OCI-LY7 (cell line): Measurements from ENCODE around the gene INPP5A. TPM values are rescaled to one million over a fixed set of nuclear protein-coding genes. Genes with fewer than 3 reads are reported as not detected.
"Not testable (repeated sequence)": the region's sequence is repeated elsewhere in the genome, so short reads cannot be mapped to it uniquely, and the experiment has no call there.

ENCODE experiments used
- BruUV-seq: library from RNA; stranded (reverse); fragments of 400-500 nt; replicated peaks from 2 replicates; lab custom pipeline; 2021; lab: Mats Ljungman, UMichigan
- CTCF ChIA-PET: fragments of 300-600 bp; sonication (Branson Sonifier 250); formaldehyde crosslinking; loops from one replicate; lab custom pipeline; 2022; ENCODE audit warnings: antibody characterized with exemption; ENCODE audit not compliant: unreplicated experiment; lab: Charles Lee
- POLR2A ChIA-PET: fragments of 300-600 bp; sonication (Branson Sonifier 250); formaldehyde crosslinking; loops from one replicate; lab custom pipeline; 2022; ENCODE audit warnings: antibody characterized with exemption; lab: Charles Lee
- DNase-seq: peaks from one replicate; pipeline ENCODE4 v3.0.0-alpha.2; 2015; ENCODE audit warnings: low spot score
- H2AFZ ChIP-seq: fragments of 200-600 bp; sonication (generic), shearing (Covaris generic); 2 replicates; pipeline ENCODE4 v1.6.1; 2014; ENCODE audit warnings: mild to moderate bottlenecking, antibody characterized with exemption, low read length, moderate library complexity
- H3K27ac ChIP-seq: fragments of 200-600 bp; sonication (generic); 2 replicates; pipeline ENCODE4 v1.5.1; 2014; ENCODE audit warnings: mixed run types, low read depth, mild to moderate bottlenecking, moderate library complexity, low read length, inconsistent platforms; ENCODE audit not compliant: poor library complexity, severe bottlenecking
- H3K36me3 ChIP-seq: fragments of 200-600 bp; sonication (generic); 2 replicates; pipeline ENCODE4 v1.6.1; 2014; ENCODE audit warnings: mild to moderate bottlenecking, antibody characterized with exemption, low read length, moderate library complexity, mixed read lengths; ENCODE audit not compliant: insufficient read depth
- H3K4me1 ChIP-seq: fragments of 200-600 bp; sonication (generic); 2 replicates; pipeline ENCODE4 v1.5.1; 2014; ENCODE audit warnings: mild to moderate bottlenecking, low read length; ENCODE audit not compliant: insufficient read depth, poor library complexity, severe bottlenecking
- H3K4me2 ChIP-seq: fragments of 200-600 bp; sonication (generic); 2 replicates; pipeline ENCODE4 v1.6.1; 2014; ENCODE audit warnings: mild to moderate bottlenecking, low read length
- H3K4me3 ChIP-seq: fragments of 200-600 bp; sonication (generic); 2 replicates; pipeline ENCODE4 v1.5.1; 2014; ENCODE audit warnings: mild to moderate bottlenecking, low read depth, low read length; ENCODE audit not compliant: poor library complexity, severe bottlenecking
- H3K79me2 ChIP-seq: fragments of 200-600 bp; sonication (generic); 2 replicates; pipeline ENCODE4 v1.6.1; 2016; ENCODE audit warnings: low read depth, mild to moderate bottlenecking, low read length, moderate library complexity, mixed read lengths; ENCODE audit not compliant: insufficient read depth
- H3K9me2 ChIP-seq: fragments of 200-600 bp; sonication (generic); 2 replicates; pipeline ENCODE4 v1.6.1; 2016; ENCODE audit warnings: mild to moderate bottlenecking, low read length, mixed read lengths; ENCODE audit not compliant: insufficient read depth
- H3K9me3 ChIP-seq: fragments of 200-600 bp; sonication (generic); 2 replicates; pipeline ENCODE4 v1.6.1; 2014; ENCODE audit warnings: mild to moderate bottlenecking, mixed run types, low read length, mixed read lengths
- H4K20me1 ChIP-seq: fragments of 200-600 bp; sonication (generic); 2 replicates; pipeline ENCODE4 v1.6.1; 2014; ENCODE audit warnings: mild to moderate bottlenecking, antibody characterized with exemption, low read length, moderate library complexity, mixed read lengths; ENCODE audit not compliant: insufficient read depth
- CTCF ChIP-seq: fragments of 200-600 bp; sonication (generic); conservative IDR thresholded peaks from 2 replicates; pipeline ENCODE4 v1.5.1; 2014; ENCODE audit warnings: mild to moderate bottlenecking, antibody characterized with exemption, low read length, moderate library complexity, mixed read lengths
- EZH2phosphoT487 ChIP-seq: fragments of 200-600 bp; sonication (generic); IDR thresholded peaks from 2 replicates; pipeline ENCODE4 v1.6.1; 2018; ENCODE audit warnings: low read depth, borderline replicate concordance, mild to moderate bottlenecking, mixed run types, antibody characterized with exemption, low read length, moderate library complexity, mixed read lengths
- intact Hi-C: fragments of 100-400 bp; cut with micrococcal nuclease; formaldehyde crosslinking; loops from one replicate; pipeline ENCODE4 v1.10.0; 2022; ENCODE audit not compliant: unreplicated experiment
- total RNA-seq, 2 experiments: library from RNA; depleted of rRNA in 1 of 2; stranded (reverse); fragments of >200 nt in 1 of 2; shearing (Covaris generic) in 1 of 2; gene quantifications; 2 replicates each; pipeline ENCODE4 v1.2.3, GENCODE V29; 2014 to 2022

Gene INPP5A
- total RNA-seq, 2 experiments from 2014 or later, result 14.5 to 18.4 TPM

GRCh38 chr10:132596742-132597279 lies 59.2 kb downstream of the INPP5A start:
- DNase-seq, result no peak
- no TSS peak for BruUV-seq
- Histone ChIP-seq H3K36me3 (no peaks in the 10 kb centered on the region), H2AFZ (no peak overlapping the region), H3K9me2 (no peaks in the 10 kb centered on the region), H4K20me1 (no peaks in the 10 kb centered on the region), H3K4me2 (no peak overlapping the region), H3K4me3 (no peak overlapping the region), H3K9me3 (peaks cover 30% of the 10 kb centered on the region; the same call in 1 of the 2 replicates), H3K4me1 (peaks cover 23% of the 10 kb centered on the region), H3K79me2 (no peaks in the 10 kb centered on the region), H3K27ac (no peak overlapping the region)
- TF ChIP-seq CTCF, result no peak
- no peak for TF ChIP-seq EZH2phosphoT487
- ChIA-PET POLR2A (no interaction called here), CTCF (no interaction called here)
- intact Hi-C loops, result no loop called here

- peaks cover 30% of the 10 kb centered on the region; the same call in 1 of the 2 replicates for H3K9me3 ChIP-seq
- H2AFZ ChIP-seq, result no peak overlapping the region
- POLR2A ChIA-PET, result no interaction called here
- no peaks in the 10 kb centered on the region for H3K79me2 ChIP-seq
- no peak overlapping the region for H3K27ac ChIP-seq
- CTCF ChIA-PET, result no interaction called here
- BruUV-seq, result no TSS peak
- DNase-seq, result no peak
- H3K36me3 ChIP-seq, result no peaks in the 10 kb centered on the region
- TF ChIP-seq EZH2phosphoT487, result no peak
- no peak for TF ChIP-seq CTCF
- peaks cover 21% of the 10 kb centered on the region for H3K4me1 ChIP-seq
- H3K4me2 ChIP-seq, result no peak overlapping the region
- H4K20me1 ChIP-seq, result no peaks in the 10 kb centered on the region
- H3K4me3 ChIP-seq, result no peak overlapping the region
- intact Hi-C loops, result no loop called here
- no peaks in the 10 kb centered on the region for H3K9me2 ChIP-seq
Observed at GRCh38 chr10:132597654-132598053, 60.1 kb downstream of the INPP5A start.

GRCh38 chr10:132599023-132599618 lies 61.5 kb downstream of the INPP5A start:
- CTCF ChIA-PET, H2AFZ ChIP-seq, H3K4me3 ChIP-seq, H3K4me2 ChIP-seq, H3K36me3 ChIP-seq, DNase-seq, H3K4me1 ChIP-seq, BruUV-seq, H4K20me1 ChIP-seq, POLR2A ChIA-PET, H3K27ac ChIP-seq, H3K9me2 ChIP-seq, intact Hi-C loops, H3K79me2 ChIP-seq: not testable (repeated sequence)
- peaks cover 22% of the 10 kb centered on the region; the same call in 1 of the 2 replicates for H3K9me3 ChIP-seq
